PC-9 (cell line): Measurements from ENCODE around the gene DNAI2. TPM values are rescaled to one million over a fixed set of nuclear protein-coding genes. Genes with fewer than 3 reads are reported as not detected.
A peak's percentile ranks its signal among the peaks of the same experiment; 100 is the strongest.

ENCODE experiments used
- BruUV-seq: library from RNA; stranded (reverse); fragments of 400-500 nt; replicated peaks from 2 replicates; lab custom pipeline; 2021; lab: Mats Ljungman, UMichigan
- CTCF ChIA-PET: fragments of 300-600 bp; sonication (Branson Sonifier 250); formaldehyde crosslinking; loops from one replicate; lab custom pipeline; 2022; ENCODE audit warnings: antibody characterized with exemption; lab: Charles Lee
- POLR2A ChIA-PET: fragments of 300-600 bp; sonication (Branson Sonifier 250); formaldehyde crosslinking; loops from one replicate; lab custom pipeline; 2022; ENCODE audit warnings: antibody characterized with exemption; ENCODE audit not compliant: unreplicated experiment; lab: Charles Lee
- DNase-seq, 2 experiments: peaks; one replicate each; pipeline versions ENCODE4 v3.0.0 to v3.0.0-alpha.2; 2015 to 2022; ENCODE audit warnings: mixed read lengths in 1 of 2
- H2AFZ ChIP-seq: fragments of 200-600 bp; sonication (generic); 2 replicates; pipeline ENCODE4 v1.8.1; 2017; ENCODE audit warnings: antibody characterized with exemption
- H3F3A ChIP-seq: fragments of 200-600 bp; sonication (generic); 2 replicates; pipeline ENCODE4 v1.8.1; 2017; ENCODE audit warnings: antibody characterized with exemption, mild to moderate bottlenecking, low read depth; ENCODE audit not compliant: insufficient read depth
- H3K27ac ChIP-seq: fragments of 200-600 bp; sonication (generic); 2 replicates; pipeline ENCODE4 v1.6.1; 2016; ENCODE audit warnings: mixed run types
- H3K27me3 ChIP-seq: fragments of 200-600 bp; sonication (generic); 2 replicates; pipeline ENCODE4 v1.6.1; 2016; ENCODE audit warnings: low read depth, mixed run types; ENCODE audit not compliant: insufficient read depth
- H3K36me3 ChIP-seq: fragments of 200-600 bp; sonication (generic); 2 replicates; pipeline ENCODE4 v1.6.1; 2016; ENCODE audit warnings: low read depth, mixed run types
- H3K4me1 ChIP-seq: fragments of 200-600 bp; sonication (generic); replicated peaks from 2 replicates; pipeline ENCODE4 v1.6.1; 2016; ENCODE audit warnings: mixed run types; ENCODE audit not compliant: insufficient read depth
- H3K4me2 ChIP-seq: fragments of 200-600 bp; sonication (generic); 2 replicates; pipeline ENCODE4 v1.6.1; 2017; ENCODE audit warnings: mixed run types
- H3K4me3 ChIP-seq: fragments of 200-600 bp; sonication (generic); 2 replicates; pipeline ENCODE4 v1.6.1; 2016; ENCODE audit warnings: mixed run types
- H3K79me2 ChIP-seq: fragments of 200-600 bp; sonication (generic); 2 replicates; pipeline ENCODE4 v1.6.1; 2017; ENCODE audit warnings: low read depth, mixed run types
- H3K9me2 ChIP-seq: fragments of 200-600 bp; sonication (generic); 2 replicates; pipeline ENCODE4 v1.8.1; 2017; ENCODE audit warnings: mild to moderate bottlenecking; ENCODE audit not compliant: insufficient read depth
- H3K9me3 ChIP-seq: fragments of 200-600 bp; sonication (generic); 2 replicates; pipeline ENCODE4 v1.8.1; 2016; ENCODE audit warnings: low read depth; ENCODE audit not compliant: insufficient read depth
- H4K20me1 ChIP-seq: fragments of 200-600 bp; sonication (generic); 2 replicates; pipeline ENCODE4 v1.8.1; 2017; ENCODE audit not compliant: insufficient read depth
- EZH2 ChIP-seq: fragments of 200-600 bp; sonication (generic); IDR thresholded peaks from 2 replicates; pipeline ENCODE4 v1.8.0; 2017; ENCODE audit warnings: antibody characterized with exemption, low read depth
- intact Hi-C: fragments of 100-400 bp; cut with micrococcal nuclease; formaldehyde crosslinking; loops from one replicate; pipeline ENCODE4 v1.10.0; 2022; ENCODE audit not compliant: unreplicated experiment
- total RNA-seq: library from RNA; stranded (reverse); gene quantifications from 2 replicates; pipeline ENCODE4 v1.2.3, GENCODE V29; 2021
- TF ChIP-seq, protein P1 (sequence below): fragments of 200-600 bp; sonication (generic); conservative IDR thresholded peaks from 2 replicates; pipeline ENCODE4 v1.6.1; 2017; ENCODE audit warnings: mixed run types, antibody characterized with exemption, mild to moderate bottlenecking, moderate library complexity

The DNAI2 gene
- total RNA-seq, 1 experiment from 2014 or later = not detected

GRCh38 chr17:74360899-74361229 lies 86.8 kb downstream of the DNAI2 start:
- no peak overlapping the region for H3K4me2 ChIP-seq
- no peaks in the 10 kb centered on the region for H4K20me1 ChIP-seq
- H2AFZ ChIP-seq = no peak overlapping the region
- no peak overlapping the region for H3K27ac ChIP-seq
- peaks cover 72% of the 10 kb centered on the region for H3K27me3 ChIP-seq
- TF ChIP-seq EZH2 = no peak
- TF ChIP-seq, protein P1, sequence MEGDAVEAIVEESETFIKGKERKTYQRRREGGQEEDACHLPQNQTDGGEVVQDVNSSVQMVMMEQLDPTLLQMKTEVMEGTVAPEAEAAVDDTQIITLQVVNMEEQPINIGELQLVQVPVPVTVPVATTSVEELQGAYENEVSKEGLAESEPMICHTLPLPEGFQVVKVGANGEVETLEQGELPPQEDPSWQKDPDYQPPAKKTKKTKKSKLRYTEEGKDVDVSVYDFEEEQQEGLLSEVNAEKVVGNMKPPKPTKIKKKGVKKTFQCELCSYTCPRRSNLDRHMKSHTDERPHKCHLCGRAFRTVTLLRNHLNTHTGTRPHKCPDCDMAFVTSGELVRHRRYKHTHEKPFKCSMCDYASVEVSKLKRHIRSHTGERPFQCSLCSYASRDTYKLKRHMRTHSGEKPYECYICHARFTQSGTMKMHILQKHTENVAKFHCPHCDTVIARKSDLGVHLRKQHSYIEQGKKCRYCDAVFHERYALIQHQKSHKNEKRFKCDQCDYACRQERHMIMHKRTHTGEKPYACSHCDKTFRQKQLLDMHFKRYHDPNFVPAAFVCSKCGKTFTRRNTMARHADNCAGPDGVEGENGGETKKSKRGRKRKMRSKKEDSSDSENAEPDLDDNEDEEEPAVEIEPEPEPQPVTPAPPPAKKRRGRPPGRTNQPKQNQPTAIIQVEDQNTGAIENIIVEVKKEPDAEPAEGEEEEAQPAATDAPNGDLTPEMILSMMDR = no peak
- no peaks in the 10 kb centered on the region for H3K9me2 ChIP-seq
- no peaks in the 10 kb centered on the region for H3F3A ChIP-seq
- H3K4me3 ChIP-seq = no peak overlapping the region
- no peaks in the 10 kb centered on the region for H3K79me2 ChIP-seq
- no peaks in the 10 kb centered on the region for H3K9me3 ChIP-seq
- no peak for DNase-seq
- no peaks in the 10 kb centered on the region for H3K36me3 ChIP-seq
- no TSS peak for BruUV-seq
- ChIA-PET POLR2A (no interaction called here), CTCF (no interaction called here)
- intact Hi-C loops = loop anchor here (5.0 kb wide), 1 partner anchor 59 kb away; no protein-coding TSS in a partner anchor
- H3K4me1 ChIP-seq = no peaks in the 10 kb centered on the region

- no peaks in the 10 kb centered on the region for H3K79me2 ChIP-seq
- H3K4me3 ChIP-seq = no peak within 1 kb of the TSS
- ChIA-PET CTCF (no interaction called here), POLR2A (no interaction called here)
- no peak within 1 kb of the TSS for H3K27ac ChIP-seq
- no TSS peak for BruUV-seq
- H3K9me2 ChIP-seq = no peaks in the 10 kb centered on the region
- H3K4me1 ChIP-seq = no peaks in the 10 kb centered on the region
- TF ChIP-seq EZH2 = no peak
- TF ChIP-seq, protein P1 = peak; percentile 67
- no peak within 1 kb of the TSS for H3K4me2 ChIP-seq
- H3K9me3 ChIP-seq = no peaks in the 10 kb centered on the region
- no peaks in the 10 kb centered on the region for H3F3A ChIP-seq
- H4K20me1 ChIP-seq = no peaks in the 10 kb centered on the region
- H3K36me3 ChIP-seq = no peaks in the 10 kb centered on the region
- intact Hi-C loops = loop anchor here (5.0 kb wide), 1 partner anchor 59 kb away; no protein-coding TSS in a partner anchor
- H3K27me3 ChIP-seq = peaks cover 73% of the 10 kb centered on the region
- DNase-seq = peak in 1 of 2 experiments; percentile 50
- no peak within 1 kb of the TSS for H2AFZ ChIP-seq
Observed at GRCh38 chr17:74361230-74362068, 87.4 kb downstream of the DNAI2 start, which contains the start of gene BTBD17. TSS of gene BTBD17 (minus strand) at chr17:74361868. CDS start at chr17:74361819, 49 bp downstream.

- no peak for TF ChIP-seq EZH2
- TF ChIP-seq, protein P1 = no peak
- intact Hi-C loops = loop anchor here (5.0 kb wide), 1 partner anchor 60 kb away; no protein-coding TSS in a partner anchor
- H3K9me3 ChIP-seq = no peaks in the 10 kb centered on the region
- H3K79me2 ChIP-seq = no peaks in the 10 kb centered on the region
- no TSS peak for BruUV-seq
- H3F3A ChIP-seq = no peaks in the 10 kb centered on the region
- H3K9me2 ChIP-seq = no peaks in the 10 kb centered on the region
- H4K20me1 ChIP-seq = no peaks in the 10 kb centered on the region
- H3K4me3 ChIP-seq = no peak overlapping the region
- no peaks in the 10 kb centered on the region for H3K36me3 ChIP-seq
- no peak for DNase-seq
- ChIA-PET CTCF (no interaction called here), POLR2A (no interaction called here)
- H2AFZ ChIP-seq = no peak overlapping the region
- H3K4me1 ChIP-seq = no peaks in the 10 kb centered on the region
- no peak overlapping the region for H3K4me2 ChIP-seq
- H3K27ac ChIP-seq = no peak overlapping the region
- H3K27me3 ChIP-seq = peaks cover 76% of the 10 kb centered on the region
Observed at GRCh38 chr17:74362069-74362405, 88.0 kb downstream of the DNAI2 start.
